Measurements from ENCODE around the gene PSORS1C2.

DNA sequence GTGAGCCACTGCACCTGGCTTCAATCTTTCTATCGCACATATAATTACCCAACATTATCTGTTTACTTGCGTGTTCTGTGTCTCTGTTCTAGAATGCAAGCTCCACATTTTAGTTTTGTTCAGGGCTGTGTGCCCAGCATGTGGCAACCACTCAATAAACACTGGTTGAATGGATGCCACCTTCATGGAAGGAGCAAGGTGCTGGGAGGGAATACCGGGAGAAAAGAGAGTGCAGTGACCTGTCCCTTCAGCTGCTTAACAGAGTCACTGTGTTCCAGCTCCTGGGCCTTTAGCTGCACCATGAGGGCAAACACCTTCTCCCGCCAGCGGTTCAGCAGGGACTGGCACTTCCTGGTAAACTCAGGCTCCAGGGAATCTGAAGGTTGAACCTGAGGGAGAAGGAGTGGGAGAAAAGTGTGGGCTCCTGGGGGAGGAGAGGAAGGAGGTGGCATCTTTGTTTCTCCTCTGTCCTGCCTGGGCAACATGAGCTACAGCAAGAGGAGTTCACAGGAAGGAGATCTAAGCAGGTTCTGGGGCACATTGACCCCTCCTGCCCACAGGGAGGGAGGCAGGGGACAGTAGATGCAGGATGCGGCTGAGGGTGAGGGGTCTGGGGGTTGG lies 11.1 kb upstream of the PSORS1C2 start:
- TF ChIP-seq, protein P1, sequence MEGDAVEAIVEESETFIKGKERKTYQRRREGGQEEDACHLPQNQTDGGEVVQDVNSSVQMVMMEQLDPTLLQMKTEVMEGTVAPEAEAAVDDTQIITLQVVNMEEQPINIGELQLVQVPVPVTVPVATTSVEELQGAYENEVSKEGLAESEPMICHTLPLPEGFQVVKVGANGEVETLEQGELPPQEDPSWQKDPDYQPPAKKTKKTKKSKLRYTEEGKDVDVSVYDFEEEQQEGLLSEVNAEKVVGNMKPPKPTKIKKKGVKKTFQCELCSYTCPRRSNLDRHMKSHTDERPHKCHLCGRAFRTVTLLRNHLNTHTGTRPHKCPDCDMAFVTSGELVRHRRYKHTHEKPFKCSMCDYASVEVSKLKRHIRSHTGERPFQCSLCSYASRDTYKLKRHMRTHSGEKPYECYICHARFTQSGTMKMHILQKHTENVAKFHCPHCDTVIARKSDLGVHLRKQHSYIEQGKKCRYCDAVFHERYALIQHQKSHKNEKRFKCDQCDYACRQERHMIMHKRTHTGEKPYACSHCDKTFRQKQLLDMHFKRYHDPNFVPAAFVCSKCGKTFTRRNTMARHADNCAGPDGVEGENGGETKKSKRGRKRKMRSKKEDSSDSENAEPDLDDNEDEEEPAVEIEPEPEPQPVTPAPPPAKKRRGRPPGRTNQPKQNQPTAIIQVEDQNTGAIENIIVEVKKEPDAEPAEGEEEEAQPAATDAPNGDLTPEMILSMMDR (conservative IDR thresholded peaks at IDR 0.05; ENCODE audit: low read length) = no peak
- TF ChIP-seq EZH2phosphoT487 (IDR thresholded peaks at IDR 0.05; ENCODE audit: borderline replicate concordance, low read depth, low read length) = no peak

All from OCI-LY7 (cell line).